ENCODE results near the gene ASAP3.

GRCh38 chr1:23463286-23463685 lies 20.7 kb downstream of the ASAP3 start:
- TF ChIP-seq CTCF (conservative IDR thresholded peaks at IDR 0.05; ENCODE audit: low read depth in 2 of 2) (no peak), EZH2 (IDR thresholded peaks at IDR 0.05; ENCODE audit: low read depth, unreplicated experiment) (no peak)
